NT2/D1 (cell line): ENCODE measurements around the gene PIK3R4.

Source experiments
- DNase-seq: peaks from one replicate; pipeline ENCODE4 v3.0.0-alpha.2; 2011; ENCODE audit warnings: low read depth, low spot score
- H3K27me3 ChIP-seq: 2 replicates; pipeline ENCODE4 v1.6.0; 2011; ENCODE audit warnings: mild to moderate bottlenecking; ENCODE audit not compliant: insufficient read length, insufficient read depth
- H3K36me3 ChIP-seq: 2 replicates; pipeline ENCODE4 v1.6.1; 2011; ENCODE audit warnings: mild to moderate bottlenecking, low read length, mixed read lengths; ENCODE audit not compliant: insufficient read depth, insufficient read length
- H3K4me1 ChIP-seq: 2 replicates; pipeline ENCODE4 v1.5.1; 2011; ENCODE audit not compliant: insufficient read depth, insufficient read length
- H3K4me3 ChIP-seq: 2 replicates; pipeline ENCODE4 v1.5.1; 2011; ENCODE audit warnings: low read depth; ENCODE audit not compliant: insufficient read length
- H3K9ac ChIP-seq: 2 replicates; pipeline ENCODE4 v1.6.0; 2011; ENCODE audit warnings: low read depth; ENCODE audit not compliant: insufficient read length
- H3K9me3 ChIP-seq: 2 replicates; pipeline ENCODE4 v1.5.1; 2011; ENCODE audit warnings: mild to moderate bottlenecking, low read length; ENCODE audit not compliant: insufficient read depth
- SUZ12 ChIP-seq: IDR thresholded peaks from 2 replicates; pipeline ENCODE4 v1.6.1; 2011; ENCODE audit not compliant: insufficient read length, insufficient read depth; ENCODE audit errors: extremely low read depth
- YY1 ChIP-seq: IDR thresholded peaks from 2 replicates; pipeline ENCODE4 v1.6.1; 2011; ENCODE audit not compliant: insufficient read length, insufficient read depth
- ZNF274 ChIP-seq: IDR thresholded peaks from 2 replicates; pipeline ENCODE4 v1.6.1; 2011; ENCODE audit warnings: mild to moderate bottlenecking, low read depth, low read length

The PIK3R4 gene

GRCh38 chr3:130779486-130779885, 32.9 kb upstream of the PIK3R4 start:
- DNase-seq: no peak

DNA sequence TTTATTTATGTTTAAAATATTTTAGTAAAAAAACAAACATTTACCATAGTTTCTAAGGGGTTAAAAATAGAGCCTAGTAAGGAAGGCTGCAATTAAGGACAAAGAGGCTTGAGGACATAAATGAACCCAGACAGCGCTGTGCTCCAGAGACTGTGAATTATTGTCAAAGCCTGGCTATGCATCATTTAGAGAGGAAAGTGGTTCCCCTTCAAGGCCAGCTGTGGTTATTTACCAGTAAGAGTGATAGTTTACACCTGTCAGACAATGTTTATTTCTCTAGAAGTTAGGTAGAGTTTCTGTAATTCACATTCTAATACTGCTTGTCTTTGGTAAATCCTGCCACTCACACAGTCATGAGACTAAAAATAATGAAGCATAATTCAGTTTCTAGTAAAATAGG, 32.4 kb upstream of the PIK3R4 start:
- TF ChIP-seq YY1 (no peak), SUZ12 (no peak), ZNF274 (no peak)
- DNase-seq: no peak
- no peaks in the 10 kb centered on the region for H3K4me1 ChIP-seq
- H3K9ac ChIP-seq: no peak overlapping the region
- H3K4me3 ChIP-seq: no peak overlapping the region
- H3K27me3 ChIP-seq: no peaks in the 10 kb centered on the region
- no peaks in the 10 kb centered on the region for H3K36me3 ChIP-seq
- no peaks in the 10 kb centered on the region for H3K9me3 ChIP-seq

More at GRCh38 chr3:130779486-130779885, 32.9 kb upstream of the PIK3R4 start:
- Histone ChIP-seq H3K9ac (no peak overlapping the region), H3K27me3 (no peaks in the 10 kb centered on the region), H3K36me3 (no peaks in the 10 kb centered on the region), H3K9me3 (no peaks in the 10 kb centered on the region), H3K4me1 (no peaks in the 10 kb centered on the region), H3K4me3 (no peak overlapping the region)
- TF ChIP-seq SUZ12 (no peak), ZNF274 (no peak), YY1 (no peak)

DNA sequence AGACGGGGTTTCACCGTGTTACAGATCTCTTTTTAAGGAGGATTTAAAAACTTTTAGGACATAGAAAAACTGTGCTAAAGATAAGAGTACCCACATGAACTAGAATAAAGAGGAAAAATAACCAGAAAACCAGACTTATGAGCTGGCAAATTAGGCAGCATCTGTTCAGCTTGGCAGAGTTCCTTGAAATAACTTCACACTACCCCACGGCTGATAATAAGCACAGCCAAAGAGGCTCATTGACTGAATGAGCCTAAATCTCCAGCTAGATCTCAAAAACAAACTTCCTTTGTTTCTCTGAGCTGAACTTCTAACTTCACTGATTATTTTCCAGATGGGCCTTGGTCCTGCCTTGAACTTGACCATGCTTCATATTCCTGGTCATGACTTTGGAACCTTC, 26.7 kb upstream of the PIK3R4 start:
- Histone ChIP-seq H3K4me1 (no peaks in the 10 kb centered on the region), H3K4me3 (no peak overlapping the region), H3K9me3 (no peaks in the 10 kb centered on the region), H3K9ac (no peak overlapping the region), H3K27me3 (no peaks in the 10 kb centered on the region), H3K36me3 (no peaks in the 10 kb centered on the region)
- DNase-seq: no peak
- TF ChIP-seq YY1 (no peak), SUZ12 (no peak), ZNF274 (no peak)

DNA sequence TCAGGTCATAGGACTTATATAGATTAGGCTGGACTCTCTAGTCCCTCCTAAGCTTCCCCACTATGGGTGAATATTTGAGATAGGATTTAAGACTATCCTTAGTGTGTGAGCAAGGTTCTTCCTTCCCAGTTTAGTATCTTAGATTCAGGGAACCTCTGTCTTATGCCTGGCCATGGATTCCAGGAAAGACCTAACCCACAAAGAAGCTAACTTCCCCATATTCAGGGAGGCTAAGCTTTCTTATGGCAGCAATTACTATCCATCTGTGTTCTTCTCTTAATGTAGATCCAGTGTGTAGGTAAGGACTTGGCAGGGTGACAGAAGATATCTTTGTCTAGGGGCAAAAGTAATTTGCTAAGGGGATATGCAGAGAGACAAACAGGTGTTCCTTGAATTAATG, 25.5 kb upstream of the PIK3R4 start:
- DNase-seq: no peak
- no peak overlapping the region for H3K9ac ChIP-seq
- H3K4me1 ChIP-seq: no peaks in the 10 kb centered on the region
- no peak for TF ChIP-seq YY1
- no peak for TF ChIP-seq ZNF274
- TF ChIP-seq SUZ12: no peak
- no peaks in the 10 kb centered on the region for H3K36me3 ChIP-seq
- no peak overlapping the region for H3K4me3 ChIP-seq
- H3K9me3 ChIP-seq: no peaks in the 10 kb centered on the region
- no peaks in the 10 kb centered on the region for H3K27me3 ChIP-seq

DNA sequence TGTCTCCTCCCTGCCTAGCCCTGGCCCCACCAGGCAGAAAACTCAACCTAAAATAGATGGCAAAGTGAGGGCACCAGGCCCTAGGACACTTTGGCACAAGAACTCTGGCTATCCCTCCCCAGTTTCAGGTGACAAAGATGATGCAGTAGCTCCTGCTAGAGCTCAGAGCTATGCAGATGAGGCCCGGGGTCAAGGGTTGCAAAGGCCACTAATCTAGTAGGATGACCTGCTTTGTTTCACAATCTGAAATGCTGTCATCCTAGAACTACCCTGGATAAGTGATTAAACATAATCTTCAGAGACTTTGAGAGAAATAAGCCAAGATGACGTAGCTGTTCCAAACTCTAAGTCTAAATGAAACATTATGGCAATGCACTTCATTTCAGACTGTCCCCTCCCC, 24.0 kb upstream of the PIK3R4 start:
- no peaks in the 10 kb centered on the region for H3K36me3 ChIP-seq
- no peaks in the 10 kb centered on the region for H3K27me3 ChIP-seq
- H3K4me3 ChIP-seq: no peak overlapping the region
- H3K4me1 ChIP-seq: no peaks in the 10 kb centered on the region
- no peaks in the 10 kb centered on the region for H3K9me3 ChIP-seq
- no peak for DNase-seq
- H3K9ac ChIP-seq: no peak overlapping the region
- TF ChIP-seq SUZ12: no peak
- TF ChIP-seq YY1: no peak
- TF ChIP-seq ZNF274: no peak

- no peak overlapping the region for H3K4me3 ChIP-seq
- H3K36me3 ChIP-seq: no peaks in the 10 kb centered on the region
- TF ChIP-seq YY1 (no peak), SUZ12 (no peak), ZNF274 (no peak)
- no peak overlapping the region for H3K9ac ChIP-seq
- no peaks in the 10 kb centered on the region for H3K9me3 ChIP-seq
- H3K27me3 ChIP-seq: no peaks in the 10 kb centered on the region
- H3K4me1 ChIP-seq: no peaks in the 10 kb centered on the region
- DNase-seq: no peak
Observed at GRCh38 chr3:130761730-130762311, 15.2 kb upstream of the PIK3R4 start.

DNA sequence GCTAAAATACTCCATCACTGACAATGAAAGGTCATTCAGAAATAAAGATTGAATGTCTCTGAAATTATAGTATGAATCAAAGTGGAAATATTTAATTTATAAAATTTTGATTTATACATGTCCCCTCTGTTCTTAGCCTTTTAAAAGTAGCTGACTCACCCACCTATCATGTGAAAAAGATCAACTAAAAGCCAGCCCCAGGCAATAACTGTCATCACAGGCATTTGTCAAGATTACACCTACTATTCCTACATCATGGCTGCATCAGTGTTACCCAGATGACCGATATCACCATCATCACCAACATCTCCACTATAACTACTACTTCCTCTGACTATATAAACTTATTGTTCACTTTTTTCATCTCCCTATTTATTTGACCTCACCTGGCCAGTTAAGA, 14.3 kb upstream of the PIK3R4 start:
- no peaks in the 10 kb centered on the region for H3K9me3 ChIP-seq
- TF ChIP-seq SUZ12 (no peak), YY1 (no peak), ZNF274 (no peak)
- no peak overlapping the region for H3K4me3 ChIP-seq
- H3K9ac ChIP-seq: no peak overlapping the region
- H3K36me3 ChIP-seq: no peaks in the 10 kb centered on the region
- DNase-seq: no peak
- H3K27me3 ChIP-seq: no peaks in the 10 kb centered on the region
- H3K4me1 ChIP-seq: no peaks in the 10 kb centered on the region

- peak; percentile 35 for DNase-seq
- no peaks in the 10 kb centered on the region for H3K4me1 ChIP-seq
- no peaks in the 10 kb centered on the region for H3K27me3 ChIP-seq
- H3K9me3 ChIP-seq: no peaks in the 10 kb centered on the region
- H3K36me3 ChIP-seq: no peaks in the 10 kb centered on the region
- no peak for TF ChIP-seq SUZ12
- no peak for TF ChIP-seq ZNF274
- TF ChIP-seq YY1: no peak
- H3K4me3 ChIP-seq: no peak overlapping the region
- no peak overlapping the region for H3K9ac ChIP-seq
Observed at GRCh38 chr3:130759692-130760338, 13.2 kb upstream of the PIK3R4 start.
